Measurements from ENCODE around the gene REPIN1. TPM values are rescaled to one million over a fixed set of nuclear protein-coding genes. Genes with fewer than 3 reads are reported as not detected.

The REPIN1 gene
- total and polyA plus RNA-seq, 9 donors: 39.5 to 88.6 (median 75.9) TPM

DNA sequence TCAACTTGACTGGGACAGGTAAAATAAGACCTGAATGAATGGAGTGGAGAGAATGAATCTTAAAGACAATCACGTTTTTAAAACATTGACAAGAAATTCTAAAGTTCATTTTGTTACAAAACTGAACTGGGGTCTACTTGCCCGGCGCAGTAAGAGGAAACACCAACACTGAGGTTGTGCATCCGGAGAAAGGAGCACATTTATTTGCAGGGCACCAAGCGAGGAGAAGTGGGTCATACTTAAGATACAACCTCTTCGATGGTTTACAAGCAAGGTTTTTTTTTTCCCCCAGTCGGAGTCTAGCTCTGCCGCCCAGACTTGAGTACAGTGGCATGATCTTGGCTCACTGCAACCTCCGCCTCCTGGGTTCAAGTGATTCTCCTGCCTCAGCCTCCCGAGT is 3.4 kb upstream of the REPIN1 start:
- H3K27me3 ChIP-seq (ENCODE audit: control insufficient read depth, insufficient read depth, low read length): no peaks in the 10 kb centered on the region
- WGBS (ENCODE audit: insufficient coverage): 94% methylated on average over 9 of the region's 10 CpGs
- H3K4me1 ChIP-seq (ENCODE audit: control insufficient read depth, insufficient read depth, low read length): peaks cover 42% of the 10 kb centered on the region
- no peak overlapping the region for H3K27ac ChIP-seq (ENCODE audit: low read length)
- H3K36me3 ChIP-seq (ENCODE audit: control insufficient read depth, insufficient read depth, low read length): peaks cover 9% of the 10 kb centered on the region
- no peak overlapping the region for H3K4me3 ChIP-seq (ENCODE audit: low read length)
- no peaks in the 10 kb centered on the region for H3K9me3 ChIP-seq (replicated peaks; ENCODE audit: control insufficient read depth, low read depth, low read length)
- DNase-seq: no peak

DNA sequence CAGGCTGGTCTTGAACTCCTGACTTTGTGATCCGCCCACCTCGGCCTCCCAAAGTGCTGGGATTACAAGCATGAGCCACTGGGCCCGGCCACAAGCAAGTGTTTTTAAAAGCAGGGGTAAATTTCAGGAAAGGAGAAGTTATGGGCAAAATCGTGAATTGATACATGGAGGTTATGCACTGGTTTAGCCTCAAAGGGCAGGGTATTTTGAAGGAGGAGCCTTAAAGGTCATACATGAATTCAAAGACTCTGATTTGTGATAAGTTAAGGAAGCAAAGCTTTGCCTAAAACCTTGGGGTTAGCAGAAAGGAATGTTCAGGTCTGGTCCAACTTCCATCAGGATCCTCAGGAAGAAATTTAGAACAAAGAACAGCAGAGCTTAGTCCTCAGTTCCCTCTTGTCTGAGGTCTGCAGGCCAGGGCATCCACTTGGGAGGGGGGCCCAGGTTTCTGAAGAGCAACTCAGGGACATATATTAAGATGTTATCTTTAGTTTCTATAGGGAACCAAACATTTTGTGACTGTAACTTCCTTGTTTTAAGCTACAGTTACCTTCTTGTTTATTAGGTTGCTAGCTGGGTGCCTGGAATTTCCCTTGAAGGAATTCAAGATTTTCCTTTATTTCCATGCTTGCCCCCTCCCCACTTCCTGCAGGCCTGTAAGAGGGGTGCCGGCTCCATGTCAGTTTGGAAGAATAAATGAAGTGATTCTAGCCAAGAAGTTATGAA is 2.8 kb upstream of the REPIN1 start:
- no peaks in the 10 kb centered on the region for H3K27me3 ChIP-seq (ENCODE audit: control insufficient read depth, insufficient read depth, low read length)
- no peak overlapping the region for H3K4me3 ChIP-seq (ENCODE audit: low read length)
- 74% methylated on average over 4 of the region's 5 CpGs for WGBS (ENCODE audit: insufficient coverage)
- no peaks in the 10 kb centered on the region for H3K9me3 ChIP-seq (replicated peaks; ENCODE audit: control insufficient read depth, low read depth, low read length)
- no peak for DNase-seq
- peaks cover 15% of the 10 kb centered on the region for H3K36me3 ChIP-seq (ENCODE audit: control insufficient read depth, insufficient read depth, low read length)
- H3K4me1 ChIP-seq (ENCODE audit: control insufficient read depth, insufficient read depth, low read length): peaks cover 47% of the 10 kb centered on the region
- H3K27ac ChIP-seq (ENCODE audit: low read length): peak overlapping the region; percentile 47

DNA sequence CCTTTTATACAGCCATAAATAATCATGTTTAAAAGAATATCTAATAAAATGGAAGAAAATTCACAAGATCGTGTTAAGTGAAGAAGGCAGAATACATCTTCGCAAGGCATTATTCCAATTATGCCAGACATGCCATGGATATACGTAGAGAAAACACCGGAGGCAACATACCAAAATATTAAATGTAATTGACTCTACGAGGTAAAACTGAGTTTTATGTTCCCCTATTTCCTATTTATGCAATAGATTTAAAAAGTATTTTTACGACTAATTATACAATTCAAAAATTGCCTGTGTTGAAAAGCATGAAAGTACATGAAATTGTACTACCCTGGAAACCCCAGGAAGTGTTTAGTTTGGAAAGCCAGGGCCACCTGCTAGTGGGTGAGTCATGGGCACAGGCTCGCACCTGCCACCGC is 936 bp upstream of the REPIN1 start:
- H3K4me3 ChIP-seq (ENCODE audit: low read length): peak overlapping the region; percentile 64
- no peaks in the 10 kb centered on the region for H3K27me3 ChIP-seq (ENCODE audit: control insufficient read depth, insufficient read depth, low read length)
- WGBS (ENCODE audit: insufficient coverage): 6% methylated on average over 2 of the region's 8 CpGs
- H3K36me3 ChIP-seq (ENCODE audit: control insufficient read depth, insufficient read depth, low read length): peaks cover 28% of the 10 kb centered on the region
- DNase-seq: no peak
- peak overlapping the region; percentile 92 for H3K27ac ChIP-seq (ENCODE audit: low read length)
- peaks cover 30% of the 10 kb centered on the region for H3K4me1 ChIP-seq (ENCODE audit: control insufficient read depth, insufficient read depth, low read length)
- no peaks in the 10 kb centered on the region for H3K9me3 ChIP-seq (replicated peaks; ENCODE audit: control insufficient read depth, low read depth, low read length)

DNA sequence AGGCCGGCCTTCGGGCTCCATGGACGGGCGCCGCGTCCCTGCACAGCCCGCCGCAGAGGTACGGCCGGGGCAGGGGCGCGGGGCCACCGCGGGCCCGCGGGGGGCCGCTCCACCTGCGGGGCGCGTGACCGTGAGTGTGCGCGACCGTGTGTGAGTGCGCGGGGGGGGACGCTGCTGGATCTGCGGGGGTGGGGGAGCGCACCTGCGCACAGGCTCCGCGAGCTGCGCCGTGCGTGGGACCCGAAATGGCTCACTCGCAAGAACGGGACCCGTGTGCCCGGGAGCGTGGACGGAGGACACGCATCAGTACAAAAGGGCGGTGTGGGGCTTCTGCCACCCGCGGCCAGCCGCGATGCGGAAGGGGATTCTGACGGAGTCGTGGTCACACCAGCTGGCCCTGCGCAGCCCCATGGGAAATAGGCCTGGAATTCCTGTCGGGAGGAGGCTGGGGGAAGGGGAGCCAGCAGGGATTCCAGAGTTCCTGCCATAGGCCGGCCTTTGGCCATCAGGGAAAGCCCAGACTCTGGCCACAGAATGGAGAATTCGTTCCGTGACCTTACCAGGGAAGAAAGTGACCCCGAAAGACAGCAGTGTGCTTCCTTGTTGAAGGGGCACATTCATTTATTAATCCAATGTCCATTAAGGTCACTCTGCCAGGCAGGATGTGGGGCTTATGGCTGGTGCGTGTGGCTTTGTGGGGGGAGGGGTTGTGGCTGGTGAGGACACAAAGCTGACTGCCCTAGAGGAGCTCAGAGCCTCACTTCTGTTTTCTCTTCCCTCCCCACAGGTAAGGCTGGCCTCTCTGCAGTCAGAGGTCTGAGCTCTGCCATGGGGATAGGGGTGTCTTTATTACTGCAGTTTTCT is 494 bp downstream of the REPIN1 start:
- H3K9me3 ChIP-seq (replicated peaks; ENCODE audit: control insufficient read depth, low read depth, low read length): no peaks in the 10 kb centered on the region
- peak overlapping the region; percentile 90 for H3K4me3 ChIP-seq (ENCODE audit: low read length)
- peak overlapping the region; percentile 92 for H3K27ac ChIP-seq (ENCODE audit: low read length)
- peaks cover 31% of the 10 kb centered on the region for H3K4me1 ChIP-seq (ENCODE audit: control insufficient read depth, insufficient read depth, low read length)
- WGBS (ENCODE audit: insufficient coverage): 1% methylated on average over 54 of the region's 58 CpGs
- peak; percentile 82 for DNase-seq
- H3K36me3 ChIP-seq (ENCODE audit: control insufficient read depth, insufficient read depth, low read length): peaks cover 43% of the 10 kb centered on the region
- no peaks in the 10 kb centered on the region for H3K27me3 ChIP-seq (ENCODE audit: control insufficient read depth, insufficient read depth, low read length)

DNA sequence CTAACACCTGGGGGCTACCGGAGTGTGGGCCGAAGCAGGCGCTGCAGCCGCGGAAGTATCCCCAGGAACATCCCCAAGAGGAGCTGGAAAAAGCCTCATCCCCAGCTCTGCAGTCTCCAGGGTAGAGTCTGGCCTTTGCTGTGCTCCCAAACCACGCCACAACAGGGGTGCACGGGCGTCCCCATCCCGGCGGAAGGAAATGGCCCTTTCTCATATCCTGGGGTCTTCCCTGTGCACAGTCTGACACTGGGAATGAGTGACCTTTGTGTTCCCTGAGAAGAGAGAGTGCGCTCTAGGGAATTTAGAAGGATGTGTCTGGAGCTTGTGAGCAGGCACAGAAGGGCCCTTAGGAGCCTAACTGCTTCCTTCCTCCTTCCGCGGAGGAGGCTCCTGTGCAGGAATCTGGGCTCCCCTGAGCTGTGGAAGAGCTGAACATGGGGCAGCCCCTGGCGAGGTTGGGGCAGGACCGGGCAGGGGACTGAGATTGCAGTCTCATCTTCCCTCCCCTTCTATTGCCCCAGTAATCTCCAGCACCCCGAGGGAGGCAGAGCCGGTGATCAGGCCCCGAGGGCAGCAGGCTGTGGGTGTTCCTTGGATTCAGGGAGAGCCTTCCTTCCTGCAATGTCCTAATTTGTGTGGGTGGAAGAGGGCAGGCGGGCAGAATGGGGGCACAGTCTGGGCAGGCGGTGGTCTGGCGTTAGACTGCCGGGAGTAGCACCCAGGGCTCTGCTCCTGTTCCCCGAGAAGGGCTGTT is 1.3 kb downstream of the REPIN1 start:
- no peaks in the 10 kb centered on the region for H3K9me3 ChIP-seq (replicated peaks; ENCODE audit: control insufficient read depth, low read depth, low read length)
- H3K27me3 ChIP-seq (ENCODE audit: control insufficient read depth, insufficient read depth, low read length): no peaks in the 10 kb centered on the region
- peak overlapping the region; percentile 90 for H3K4me3 ChIP-seq (ENCODE audit: low read length)
- peak overlapping the region; percentile 92 for H3K27ac ChIP-seq (ENCODE audit: low read length)
- H3K36me3 ChIP-seq (ENCODE audit: control insufficient read depth, insufficient read depth, low read length): peaks cover 49% of the 10 kb centered on the region
- WGBS (ENCODE audit: insufficient coverage): 32% methylated on average over 12 of the region's 23 CpGs
- DNase-seq: no peak
- H3K4me1 ChIP-seq (ENCODE audit: control insufficient read depth, insufficient read depth, low read length): peaks cover 29% of the 10 kb centered on the region

DNA sequence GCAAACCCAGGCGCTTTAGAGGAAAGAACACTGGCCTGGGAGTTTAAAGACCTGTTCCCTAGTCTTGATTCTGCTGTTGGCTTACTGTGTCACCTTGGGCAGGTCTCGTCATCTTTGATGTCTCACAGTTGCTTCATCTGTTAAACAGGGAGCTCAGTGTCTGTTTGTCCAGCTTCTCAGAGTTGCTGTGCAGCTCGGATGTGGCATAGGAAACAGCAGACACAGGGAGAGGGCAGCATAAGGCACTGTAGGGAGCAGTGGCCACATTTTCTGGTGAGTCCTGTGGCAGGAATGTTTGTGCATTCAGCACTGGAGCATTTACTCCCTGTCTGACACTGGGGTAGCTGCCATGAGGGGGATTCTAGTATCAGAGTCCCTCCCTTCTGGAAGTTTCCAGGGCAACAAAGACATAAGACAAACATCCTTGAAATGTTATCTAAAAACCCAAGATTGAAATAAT is 2.0 kb downstream of the REPIN1 start:
- no peak overlapping the region for H3K4me3 ChIP-seq (ENCODE audit: low read length)
- WGBS (ENCODE audit: insufficient coverage): 70% methylated on average over 3 of the region's 3 CpGs
- H3K27ac ChIP-seq (ENCODE audit: low read length): no peak overlapping the region
- DNase-seq: no peak
- no peaks in the 10 kb centered on the region for H3K9me3 ChIP-seq (replicated peaks; ENCODE audit: control insufficient read depth, low read depth, low read length)
- H3K36me3 ChIP-seq (ENCODE audit: control insufficient read depth, insufficient read depth, low read length): peaks cover 49% of the 10 kb centered on the region
- H3K27me3 ChIP-seq (ENCODE audit: control insufficient read depth, insufficient read depth, low read length): no peaks in the 10 kb centered on the region
- peaks cover 29% of the 10 kb centered on the region for H3K4me1 ChIP-seq (ENCODE audit: control insufficient read depth, insufficient read depth, low read length)

DNA sequence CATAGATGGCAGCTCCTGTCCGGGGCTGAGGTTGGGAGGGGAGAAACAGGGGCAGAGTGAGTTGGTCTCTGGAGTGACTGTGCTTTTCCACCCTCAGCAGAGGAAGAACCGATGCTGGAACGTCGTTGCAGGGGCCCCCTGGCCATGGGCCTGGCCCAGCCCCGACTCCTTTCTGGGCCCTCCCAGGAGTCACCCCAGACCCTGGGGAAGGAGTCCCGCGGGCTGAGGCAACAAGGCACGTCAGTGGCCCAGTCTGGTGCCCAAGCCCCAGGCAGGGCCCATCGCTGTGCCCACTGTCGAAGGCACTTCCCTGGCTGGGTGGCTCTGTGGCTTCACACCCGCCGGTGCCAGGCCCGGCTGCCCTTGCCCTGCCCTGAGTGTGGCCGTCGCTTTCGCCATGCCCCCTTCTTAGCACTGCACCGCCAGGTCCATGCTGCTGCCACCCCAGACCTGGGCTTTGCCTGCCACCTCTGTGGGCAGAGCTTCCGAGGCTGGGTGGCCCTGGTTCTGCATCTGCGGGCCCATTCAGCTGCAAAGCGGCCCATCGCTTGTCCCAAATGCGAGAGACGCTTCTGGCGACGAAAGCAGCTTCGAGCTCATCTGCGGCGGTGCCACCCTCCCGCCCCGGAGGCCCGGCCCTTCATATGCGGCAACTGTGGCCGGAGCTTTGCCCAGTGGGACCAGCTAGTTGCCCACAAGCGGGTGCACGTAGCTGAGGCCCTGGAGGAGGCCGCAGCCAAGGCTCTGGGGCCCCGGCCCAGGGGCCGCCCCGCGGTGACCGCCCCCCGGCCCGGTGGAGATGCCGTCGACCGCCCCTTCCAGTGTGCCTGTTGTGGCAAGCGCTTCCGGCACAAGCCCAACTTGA is 2.7 kb downstream of the REPIN1 start:
- Histone ChIP-seq H3K27me3 (ENCODE audit: control insufficient read depth, insufficient read depth, low read length) (no peaks in the 10 kb centered on the region), H3K27ac (ENCODE audit: low read length) (no peak overlapping the region), H3K36me3 (ENCODE audit: control insufficient read depth, insufficient read depth, low read length) (peaks cover 49% of the 10 kb centered on the region), H3K4me3 (ENCODE audit: low read length) (no peak overlapping the region), H3K4me1 (ENCODE audit: control insufficient read depth, insufficient read depth, low read length) (peaks cover 31% of the 10 kb centered on the region), H3K9me3 (replicated peaks; ENCODE audit: control insufficient read depth, low read depth, low read length) (no peaks in the 10 kb centered on the region)
- WGBS (ENCODE audit: insufficient coverage): 91% methylated on average over 46 of the region's 48 CpGs
- DNase-seq: no peak

DNA sequence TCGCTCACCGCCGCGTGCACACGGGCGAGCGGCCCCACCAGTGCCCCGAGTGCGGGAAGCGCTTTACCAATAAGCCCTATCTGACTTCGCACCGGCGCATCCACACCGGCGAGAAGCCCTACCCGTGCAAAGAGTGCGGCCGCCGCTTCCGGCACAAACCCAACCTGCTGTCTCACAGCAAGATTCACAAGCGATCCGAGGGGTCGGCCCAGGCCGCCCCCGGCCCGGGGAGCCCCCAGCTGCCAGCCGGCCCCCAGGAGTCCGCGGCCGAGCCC is 3.3 kb downstream of the REPIN1 start:
- DNase-seq: no peak
- 84% methylated on average over 27 of the region's 30 CpGs for WGBS (ENCODE audit: insufficient coverage)
- Histone ChIP-seq H3K36me3 (ENCODE audit: control insufficient read depth, insufficient read depth, low read length) (peaks cover 49% of the 10 kb centered on the region), H3K27me3 (ENCODE audit: control insufficient read depth, insufficient read depth, low read length) (no peaks in the 10 kb centered on the region), H3K4me1 (ENCODE audit: control insufficient read depth, insufficient read depth, low read length) (peaks cover 35% of the 10 kb centered on the region), H3K9me3 (replicated peaks; ENCODE audit: control insufficient read depth, low read depth, low read length) (no peaks in the 10 kb centered on the region), H3K4me3 (ENCODE audit: low read length) (no peak overlapping the region), H3K27ac (ENCODE audit: low read length) (no peak overlapping the region)

DNA sequence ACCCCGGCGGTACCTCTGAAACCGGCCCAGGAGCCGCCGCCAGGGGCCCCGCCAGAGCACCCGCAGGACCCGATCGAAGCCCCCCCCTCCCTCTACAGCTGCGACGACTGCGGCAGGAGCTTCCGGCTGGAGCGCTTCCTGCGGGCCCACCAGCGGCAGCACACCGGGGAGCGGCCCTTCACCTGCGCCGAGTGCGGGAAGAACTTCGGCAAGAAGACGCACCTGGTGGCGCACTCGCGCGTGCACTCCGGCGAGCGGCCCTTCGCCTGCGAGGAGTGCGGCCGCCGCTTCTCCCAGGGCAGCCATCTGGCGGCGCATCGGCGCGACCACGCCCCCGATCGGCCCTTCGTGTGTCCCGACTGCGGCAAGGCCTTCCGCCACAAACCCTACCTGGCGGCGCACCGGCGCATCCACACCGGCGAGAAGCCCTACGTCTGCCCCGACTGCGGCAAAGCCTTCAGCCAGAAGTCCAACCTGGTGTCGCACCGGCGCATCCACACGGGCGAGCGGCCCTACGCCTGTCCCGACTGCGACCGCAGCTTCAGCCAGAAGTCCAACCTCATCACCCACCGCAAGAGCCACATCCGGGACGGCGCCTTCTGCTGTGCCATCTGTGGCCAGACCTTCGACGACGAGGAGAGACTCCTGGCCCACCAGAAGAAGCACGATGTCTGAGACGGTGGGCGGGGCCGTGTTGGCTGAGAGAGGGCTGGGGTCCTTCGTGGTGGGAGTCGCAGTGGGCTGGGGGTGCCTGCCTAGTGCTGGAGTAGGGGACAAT is 3.8 kb downstream of the REPIN1 start:
- no peak for DNase-seq
- Histone ChIP-seq H3K4me1 (ENCODE audit: control insufficient read depth, insufficient read depth, low read length) (peaks cover 37% of the 10 kb centered on the region), H3K27ac (ENCODE audit: low read length) (no peak overlapping the region), H3K4me3 (ENCODE audit: low read length) (no peak overlapping the region), H3K27me3 (ENCODE audit: control insufficient read depth, insufficient read depth, low read length) (no peaks in the 10 kb centered on the region), H3K36me3 (ENCODE audit: control insufficient read depth, insufficient read depth, low read length) (peaks cover 49% of the 10 kb centered on the region), H3K9me3 (replicated peaks; ENCODE audit: control insufficient read depth, low read depth, low read length) (no peaks in the 10 kb centered on the region)
- WGBS (ENCODE audit: insufficient coverage): 77% methylated on average over 76 of the region's 79 CpGs
